GM08714 (cell line): Measurements from ENCODE around the gene FBLN1.

Experiments used
- H3K4me3 ChIP-seq: fragments of 200-500 bp; sonication (Bioruptor generic); 2 replicates; pipeline ENCODE4 v1.5.1; 2014; ENCODE audit warnings: mild to moderate bottlenecking, low read length, inconsistent platforms
- ZNF274 ChIP-seq: IDR thresholded peaks from 2 replicates; pipeline ENCODE4 v1.6.1; 2012; ENCODE audit warnings: mild to moderate bottlenecking, low read depth, low read length

Gene FBLN1

DNA sequence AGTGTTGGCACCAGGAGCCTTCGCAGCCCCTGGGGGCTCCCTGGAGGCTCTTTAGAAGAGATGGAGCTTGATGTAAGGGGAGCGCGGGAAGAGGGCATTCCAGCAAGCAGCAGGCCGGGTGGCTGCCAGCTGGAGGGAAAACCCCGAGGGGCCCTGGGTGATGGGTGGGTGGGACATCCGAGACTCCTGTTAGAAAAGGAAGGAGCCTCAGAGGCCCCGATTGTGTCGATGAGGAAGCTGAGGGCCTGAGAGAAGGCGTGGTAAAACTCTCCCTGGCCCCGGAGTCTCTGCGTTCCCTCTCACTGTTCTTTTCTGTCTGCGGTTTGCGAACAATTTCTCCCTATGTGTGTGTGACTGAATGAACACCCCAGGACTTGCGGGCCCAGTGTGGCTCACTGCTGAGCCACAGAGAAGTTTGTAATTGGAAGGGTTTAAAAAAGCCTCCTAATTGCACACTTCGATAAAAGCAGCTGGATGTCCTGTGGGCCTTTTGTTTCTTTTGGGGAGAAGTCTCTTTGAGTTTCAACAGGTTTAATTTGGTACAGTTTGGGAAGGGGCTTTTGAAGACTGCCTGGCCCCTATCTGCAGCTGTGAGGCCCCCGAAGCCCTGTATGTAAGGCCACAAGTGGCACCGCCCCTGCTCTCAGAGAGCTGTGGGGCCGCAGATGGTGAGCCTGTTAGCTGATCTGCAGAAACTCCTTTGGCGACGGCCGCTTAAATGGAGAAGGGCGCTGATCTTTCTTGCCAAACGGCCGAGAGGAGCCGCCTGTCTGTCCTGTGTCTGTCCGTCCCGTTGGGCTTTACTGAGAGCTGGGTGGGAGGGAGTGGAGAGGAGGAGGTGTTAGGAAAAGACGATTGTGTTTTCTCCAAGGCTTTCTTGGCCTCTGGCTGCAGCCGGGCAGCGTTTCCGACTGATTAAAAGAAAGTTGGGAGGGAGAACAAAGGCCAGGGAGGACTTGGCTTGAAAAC is 2.0 kb downstream of the FBLN1 start:
- no peak for TF ChIP-seq ZNF274
- no peak overlapping the region for H3K4me3 ChIP-seq

DNA sequence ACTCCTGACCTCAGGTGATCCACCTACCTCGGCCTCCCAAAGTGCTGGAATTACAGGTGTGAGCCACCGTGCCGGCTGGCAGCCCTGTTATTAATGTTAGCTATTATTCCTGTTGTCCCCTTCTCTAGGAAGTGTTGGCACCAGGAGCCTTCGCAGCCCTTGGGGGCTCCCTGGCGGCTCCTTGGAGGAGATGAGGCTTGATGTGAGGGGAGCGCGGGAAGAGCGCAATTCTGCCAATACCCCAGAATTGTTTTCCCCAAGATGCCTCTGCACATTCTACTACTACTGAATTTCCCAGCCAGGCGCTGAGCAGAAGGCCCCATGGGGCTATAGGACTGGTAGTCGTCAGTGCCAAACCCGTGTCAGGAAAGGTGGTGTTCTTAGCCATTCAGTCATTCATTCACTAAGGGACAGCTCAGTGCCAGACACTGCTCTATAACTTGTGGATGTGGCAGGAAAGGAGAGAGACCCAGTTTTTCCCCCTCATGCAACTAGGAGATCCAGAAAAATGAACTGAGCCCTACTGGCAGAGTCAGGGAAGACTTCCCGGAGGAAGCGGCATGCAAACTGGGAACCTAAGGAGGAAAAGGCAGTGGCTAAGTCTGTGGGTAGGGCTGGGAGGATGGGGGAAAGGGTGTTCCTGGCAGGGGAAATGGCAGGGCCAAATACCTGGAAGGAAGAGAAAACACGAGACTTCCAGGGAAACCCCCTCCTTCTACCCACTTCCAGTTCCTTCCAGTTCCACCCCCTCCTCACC is 3.5 kb downstream of the FBLN1 start:
- H3K4me3 ChIP-seq, result no peak overlapping the region
- TF ChIP-seq ZNF274, result no peak

DNA sequence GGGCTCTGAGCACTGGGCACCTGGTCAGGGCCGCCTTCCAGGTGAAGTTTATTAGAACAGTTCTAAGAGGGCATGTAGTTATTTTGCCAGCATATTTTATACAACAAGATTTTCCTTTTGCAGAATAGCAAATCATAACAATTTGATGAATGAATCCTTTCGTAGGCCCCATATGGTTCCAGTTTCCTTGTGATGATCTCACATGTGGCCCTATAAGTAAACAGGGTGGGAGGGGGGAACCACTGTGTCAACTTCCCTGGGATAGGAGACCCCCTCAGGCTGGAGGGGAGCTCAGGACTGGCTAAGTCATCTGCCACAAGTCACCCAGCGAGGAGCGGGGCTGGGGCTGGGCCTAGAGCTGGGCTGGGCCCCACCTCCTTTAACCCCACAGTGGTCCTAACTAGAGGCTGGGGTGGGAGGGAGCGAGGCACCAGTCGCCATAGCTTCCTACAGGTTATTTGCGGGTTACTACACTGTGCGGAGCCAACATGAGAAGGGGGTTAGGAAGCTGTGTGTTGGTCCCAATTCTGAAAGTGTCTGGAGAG is 4.2 kb downstream of the FBLN1 start:
- H3K4me3 ChIP-seq, result no peak overlapping the region

DNA sequence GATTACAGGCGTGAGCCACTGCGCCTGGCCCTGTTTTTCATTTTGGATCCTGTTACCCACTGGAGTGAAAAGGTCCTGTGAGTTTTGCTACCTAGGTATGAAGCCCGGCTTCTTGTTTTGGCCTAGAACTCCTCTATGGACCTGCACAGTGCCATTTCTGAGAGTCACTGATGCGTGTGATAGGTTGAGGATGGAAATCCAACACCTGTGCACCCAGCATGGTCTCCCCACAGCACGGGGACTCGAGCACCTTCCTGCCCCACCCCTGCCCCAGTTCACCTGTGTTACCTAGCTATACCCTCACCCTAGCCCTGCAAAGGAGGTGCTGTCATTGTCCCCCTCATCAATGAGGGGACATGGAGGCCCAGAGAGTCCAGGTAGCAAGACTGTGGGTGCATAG is 5.1 kb downstream of the FBLN1 start:
- no peak for TF ChIP-seq ZNF274
- H3K4me3 ChIP-seq, result no peak overlapping the region

More for the DNA sequence above, 4.2 kb downstream of the FBLN1 start:
- TF ChIP-seq ZNF274, result no peak

DNA sequence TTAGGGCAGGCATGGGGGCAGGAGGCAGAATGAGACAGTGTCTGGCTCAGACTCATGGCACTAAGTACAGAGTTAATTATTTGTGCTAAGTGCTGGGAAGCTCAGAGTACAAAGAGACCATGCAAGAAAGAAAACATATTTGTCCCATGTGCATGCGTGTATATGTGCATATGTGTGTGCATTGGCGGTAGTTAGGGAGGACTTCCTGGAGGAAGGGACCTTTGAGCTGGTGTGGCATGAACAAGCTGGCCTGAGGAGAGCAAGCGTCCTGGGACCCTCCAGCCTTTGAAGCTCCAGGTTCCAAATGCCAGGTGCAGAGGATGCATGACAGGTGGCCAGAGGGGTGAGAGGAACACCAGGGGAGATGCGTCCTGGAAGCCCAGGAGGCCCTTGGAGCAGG is 6.1 kb downstream of the FBLN1 start:
- no peak overlapping the region for H3K4me3 ChIP-seq
- no peak for TF ChIP-seq ZNF274

DNA sequence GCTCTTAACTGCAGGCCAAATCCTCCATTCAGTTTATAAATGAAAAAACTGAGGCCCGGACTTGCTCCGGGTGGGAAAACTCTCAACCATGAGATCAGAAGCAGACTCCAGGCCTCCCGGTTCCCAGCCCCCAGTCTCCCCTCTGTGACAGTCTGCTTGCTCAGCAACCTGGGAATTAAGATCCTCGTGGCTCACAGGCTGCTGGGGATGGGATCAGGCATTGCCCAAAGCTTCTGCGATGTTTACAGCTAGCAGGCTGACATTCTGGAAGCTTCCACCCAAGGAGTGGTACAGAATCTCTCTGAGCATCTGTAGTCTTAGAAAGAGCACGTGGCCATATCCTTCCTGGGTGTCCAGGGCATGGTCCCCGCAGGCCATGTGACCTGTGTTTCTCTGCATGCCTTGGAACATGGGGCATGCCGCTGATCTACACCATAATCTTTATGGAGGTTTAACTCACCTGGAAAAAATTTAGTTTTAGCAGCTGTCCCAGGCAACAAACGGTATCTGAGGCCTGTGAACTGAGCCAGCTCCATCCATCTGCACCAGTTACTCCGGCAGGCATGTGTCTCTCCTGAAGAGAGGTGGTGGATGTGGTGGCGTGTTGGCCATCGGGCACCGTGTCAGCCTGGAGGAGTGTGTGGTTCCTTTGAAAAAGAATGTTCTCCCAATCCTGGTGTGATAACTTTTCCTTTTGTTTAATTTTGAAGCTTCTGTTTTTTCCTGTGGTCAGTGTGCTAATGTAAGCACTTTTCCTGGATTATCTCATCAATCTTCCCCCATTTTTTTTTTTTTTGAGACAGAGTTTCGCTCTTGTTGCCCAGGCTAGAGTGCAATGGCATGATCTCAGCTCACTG is 7.9 kb downstream of the FBLN1 start:
- no peak overlapping the region for H3K4me3 ChIP-seq
- no peak for TF ChIP-seq ZNF274

DNA sequence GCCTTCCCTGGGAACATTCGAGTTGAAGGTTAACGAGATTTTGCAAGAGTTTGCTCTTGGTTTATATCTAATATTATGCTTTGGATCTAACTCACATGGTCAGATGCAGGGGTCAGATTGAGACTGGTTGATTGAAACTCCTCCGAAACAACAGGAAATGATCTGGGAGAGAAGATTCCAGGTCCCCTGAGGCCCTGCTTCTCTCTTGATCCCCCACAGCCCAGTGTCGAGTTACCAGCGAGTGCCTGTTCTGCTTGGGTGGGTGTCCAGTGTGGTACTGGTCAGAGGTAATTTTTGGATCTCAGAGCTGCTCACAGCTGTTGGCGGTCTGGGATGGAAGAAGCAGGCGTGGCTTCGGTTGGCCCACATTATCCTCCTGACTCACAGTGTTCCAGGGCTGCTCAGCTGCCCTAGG is 9.2 kb downstream of the FBLN1 start:
- no peak for TF ChIP-seq ZNF274
- no peak overlapping the region for H3K4me3 ChIP-seq

DNA sequence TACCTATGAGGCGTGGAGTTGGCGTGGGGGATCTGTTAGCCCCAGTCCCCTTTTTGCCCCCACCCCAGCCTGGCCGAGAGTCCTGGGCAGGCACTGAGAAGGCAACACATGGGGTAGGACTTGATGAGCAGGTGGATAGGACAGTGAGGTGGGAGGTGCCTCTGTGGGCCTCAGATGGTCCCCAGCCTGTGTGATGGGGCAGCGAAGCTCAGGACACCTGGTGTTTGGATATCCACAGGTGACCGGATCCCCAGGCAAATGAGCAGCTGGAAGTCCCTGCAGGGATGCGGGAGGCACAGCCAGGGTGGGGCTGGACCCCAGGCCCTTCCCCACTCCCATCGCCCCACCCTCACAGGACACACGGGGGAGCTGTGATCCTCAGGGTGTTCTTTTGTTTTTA is 9.7 kb downstream of the FBLN1 start:
- TF ChIP-seq ZNF274, result no peak
- H3K4me3 ChIP-seq, result no peak overlapping the region

DNA sequence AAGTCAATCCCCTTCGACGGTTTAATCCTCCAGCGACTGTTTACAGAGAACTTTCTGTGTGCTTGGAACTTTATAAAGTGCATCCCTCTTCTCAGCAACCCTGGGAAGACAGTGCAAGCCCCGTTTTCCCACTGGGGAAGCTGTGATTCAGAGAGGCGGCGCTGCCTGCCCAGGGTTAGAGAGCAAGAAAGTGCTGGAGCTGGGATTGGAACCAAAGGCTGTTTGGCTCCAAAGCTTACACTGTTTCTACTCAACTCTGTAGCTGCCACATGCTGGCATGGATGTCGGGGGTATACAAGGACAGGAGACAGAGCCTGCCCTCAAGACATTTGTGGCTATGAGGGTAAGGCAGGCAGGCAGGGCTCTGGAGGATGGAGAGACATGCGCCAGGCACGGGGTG is 13.0 kb downstream of the FBLN1 start:
- no peak for TF ChIP-seq ZNF274
- no peak overlapping the region for H3K4me3 ChIP-seq

DNA sequence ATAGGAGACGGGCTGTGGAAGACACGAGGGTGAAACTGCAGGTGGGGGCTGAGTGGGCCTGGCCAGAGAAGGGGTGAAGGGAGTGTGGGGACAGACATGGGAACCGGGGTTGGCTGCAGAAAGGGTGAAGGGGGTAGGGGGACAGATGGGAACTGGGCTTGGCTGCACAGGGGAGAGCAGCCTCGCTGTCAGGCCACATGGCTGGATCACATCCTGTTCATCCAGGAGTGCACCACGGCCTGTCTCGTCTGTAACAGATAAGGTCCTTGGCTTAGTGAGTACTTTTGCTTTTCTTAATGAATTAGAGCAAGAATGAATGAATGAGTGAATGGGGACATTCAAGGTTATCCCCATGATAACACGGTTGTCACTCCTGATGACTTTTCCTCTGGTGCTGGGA is 13.5 kb downstream of the FBLN1 start:
- H3K4me3 ChIP-seq, result no peak overlapping the region
- TF ChIP-seq ZNF274, result no peak

DNA sequence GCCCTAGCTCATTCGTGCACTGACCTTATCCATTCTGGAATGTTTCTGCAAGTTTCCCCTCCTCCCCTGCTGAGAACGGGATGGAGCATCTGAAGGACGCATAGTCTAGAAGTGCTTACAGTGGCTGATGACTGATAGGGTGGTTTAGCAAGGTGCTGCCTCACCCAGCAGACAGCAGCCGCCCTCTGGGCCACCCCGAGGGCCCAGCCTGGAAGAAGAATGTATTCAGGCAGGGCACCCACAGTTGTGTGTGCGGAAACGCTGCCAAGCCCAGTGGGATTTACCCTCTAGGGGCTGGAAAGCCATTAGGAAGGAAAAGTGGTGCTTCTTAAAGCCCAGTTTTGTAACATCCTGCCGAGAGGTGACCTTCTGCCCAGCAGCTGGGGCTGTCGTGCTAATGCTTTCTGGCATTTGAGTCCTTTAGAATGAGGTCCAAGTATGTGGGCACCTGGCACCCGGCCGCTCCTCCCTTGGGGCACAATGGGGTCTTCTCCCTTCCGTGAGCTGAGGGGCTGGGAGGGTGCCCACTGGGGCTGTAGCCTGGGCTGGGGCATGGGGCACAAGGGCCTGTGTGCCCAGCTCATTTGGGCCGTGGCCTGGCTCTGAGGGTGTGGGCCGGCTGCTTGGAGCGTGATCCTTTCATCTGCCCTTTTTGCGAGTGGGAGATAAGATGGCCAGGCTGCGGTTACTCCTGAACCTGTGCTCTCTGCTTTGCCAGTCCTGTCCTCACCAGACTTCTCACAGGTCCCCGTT is 14.4 kb downstream of the FBLN1 start:
- TF ChIP-seq ZNF274, result no peak
- H3K4me3 ChIP-seq, result no peak overlapping the region

DNA sequence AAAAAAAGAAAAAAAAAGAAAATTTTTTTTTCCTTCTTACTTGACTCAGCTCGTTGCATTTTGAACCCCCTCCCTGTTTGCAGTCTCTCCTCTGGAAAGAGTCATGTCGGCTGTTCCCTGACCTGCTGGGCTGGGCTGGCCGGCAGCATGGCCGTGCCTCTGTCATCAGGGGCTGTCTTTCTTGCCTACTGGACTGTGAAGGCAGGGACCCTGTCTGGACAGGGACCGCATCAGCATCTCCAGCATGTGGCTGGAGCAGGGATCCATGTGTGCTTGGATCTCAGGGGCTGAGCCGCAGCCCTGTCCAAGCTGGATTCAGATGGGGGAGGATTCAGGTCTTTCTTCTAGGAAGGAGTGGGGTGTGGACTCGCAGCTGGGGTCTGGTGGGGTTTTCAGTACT is 15.5 kb downstream of the FBLN1 start:
- TF ChIP-seq ZNF274, result no peak
- H3K4me3 ChIP-seq, result no peak overlapping the region

DNA sequence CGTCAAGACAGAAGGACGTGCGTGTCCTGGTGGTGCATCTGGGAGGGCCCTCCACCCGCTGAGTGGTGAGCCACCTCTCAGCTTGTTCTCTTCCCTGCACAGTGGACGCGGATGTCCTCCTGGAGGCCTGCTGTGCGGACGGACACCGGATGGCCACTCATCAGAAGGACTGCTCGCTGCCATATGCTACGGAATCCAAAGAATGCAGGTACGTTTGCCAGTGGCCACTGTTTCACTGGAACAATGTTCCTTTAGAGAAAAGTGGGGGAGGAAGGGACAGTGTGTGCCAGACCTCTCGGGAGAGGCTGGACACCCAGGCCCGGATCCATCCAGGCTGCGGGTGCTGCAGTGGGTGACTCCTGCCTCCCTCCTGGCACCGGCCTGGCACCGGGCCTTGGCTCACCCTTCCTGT is 15.9 kb downstream of the FBLN1 start:
- no peak for TF ChIP-seq ZNF274
- H3K4me3 ChIP-seq, result no peak overlapping the region

DNA sequence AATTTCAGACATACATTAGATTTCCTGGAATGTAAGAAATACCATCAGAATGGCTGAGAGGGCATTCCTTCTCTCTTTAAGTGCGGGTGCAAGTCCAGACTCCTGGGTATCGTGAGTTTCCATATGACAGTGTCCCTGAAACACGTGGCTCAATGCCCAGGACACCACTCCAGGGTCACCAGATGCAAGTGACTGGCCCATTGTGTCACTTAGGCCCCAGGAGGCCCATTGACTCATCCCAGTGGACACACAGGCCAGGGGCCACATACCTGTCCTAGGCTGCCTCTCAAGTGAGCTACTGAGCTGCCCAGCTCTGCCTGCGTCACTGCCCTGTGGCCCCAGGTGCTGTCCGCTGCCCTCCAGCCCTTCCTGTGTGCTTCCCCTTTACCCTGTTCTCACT is 18.5 kb downstream of the FBLN1 start:
- TF ChIP-seq ZNF274, result no peak

More for the DNA sequence above, 18.5 kb downstream of the FBLN1 start:
- no peak overlapping the region for H3K4me3 ChIP-seq
